WTC11 (cell line): ENCODE data around the gene SBF2. TPM values are rescaled to one million over a fixed set of nuclear protein-coding genes. Genes with fewer than 3 reads are reported as not detected.

Experiments
- ATAC-seq: fragments of 200-7000 bp; cut with Tn5 transposase; 2 replicates; pipeline ENCODE4 v1.10.0; 2021; ENCODE audit warnings: mild to moderate bottlenecking, moderate library complexity
- CTCF ChIA-PET: fragments of 300-600 bp; sonication (Branson Sonifier 250); formaldehyde crosslinking; loops from one replicate; lab custom pipeline; 2021; ENCODE audit warnings: antibody characterized with exemption; lab: Charles Lee
- POLR2A ChIA-PET: fragments of 350-600 bp; sonication (Branson Sonifier 250); formaldehyde crosslinking; loops from one replicate; lab custom pipeline; 2021; ENCODE audit warnings: antibody characterized with exemption; lab: Charles Lee
- DNase-seq: peaks from one replicate; pipeline ENCODE4 v3.0.0; 2021; ENCODE audit warnings: low spot score
- H3K27ac Mint-ChIP-seq: 2 replicates; pipeline ENCODE4 v1.8.0; 2021; ENCODE audit warnings: mixed read lengths
- H3K27me3 Mint-ChIP-seq: 2 replicates; pipeline ENCODE4 v1.8.0; 2021; ENCODE audit warnings: low read depth, mild to moderate bottlenecking, moderate library complexity, mixed read lengths
- H3K36me3 Mint-ChIP-seq: 2 replicates; pipeline ENCODE4 v1.8.0; 2021; ENCODE audit warnings: mixed read lengths
- H3K4me1 Mint-ChIP-seq: 2 replicates; pipeline ENCODE4 v1.8.0; 2022; ENCODE audit warnings: mixed read lengths
- H3K4me3 Mint-ChIP-seq: 2 replicates; pipeline ENCODE4 v1.8.0; 2021; ENCODE audit warnings: mild to moderate bottlenecking, moderate library complexity, mixed read lengths
- H3K9me3 Mint-ChIP-seq: 2 replicates; pipeline ENCODE4 v1.8.0; 2021; ENCODE audit warnings: mixed read lengths
- AFF4 ChIP-seq: sonication (generic); formaldehyde crosslinking; IDR thresholded peaks from 2 replicates; pipeline ENCODE4 v1.8.1; 2023; ENCODE audit warnings: mild to moderate bottlenecking, missing genetic modification reagents, borderline replicate concordance
- ARID4B ChIP-seq: sonication (generic); formaldehyde crosslinking; IDR thresholded peaks from 2 replicates; pipeline ENCODE4 v1.8.0; 2023; ENCODE audit warnings: missing genetic modification reagents, mild to moderate bottlenecking, borderline replicate concordance
- CDX4 ChIP-seq: fragments of 250-450 bp; sonication (Bioruptor Pico); IDR thresholded peaks from 2 replicates; pipeline ENCODE4 v1.9.0; 2021; ENCODE audit warnings: moderate library complexity, mild to moderate bottlenecking, inconsistent platforms, borderline replicate concordance
- E2F5 ChIP-seq: sonication (generic); formaldehyde crosslinking; IDR thresholded peaks from 2 replicates; pipeline ENCODE4 v1.8.1; 2022; ENCODE audit warnings: mild to moderate bottlenecking, moderate library complexity, missing genetic modification reagents
- IRF2 ChIP-seq: sonication (generic); formaldehyde crosslinking; IDR thresholded peaks from 2 replicates; pipeline ENCODE4 v1.8.0; 2022; ENCODE audit warnings: low read depth, missing genetic modification reagents, borderline replicate concordance
- NFATC4 ChIP-seq: fragments of 250-450 bp; sonication (Bioruptor Pico); IDR thresholded peaks from 2 replicates; pipeline ENCODE4 v1.9.0; 2021; ENCODE audit warnings: mild to moderate bottlenecking
- NFE2L1 ChIP-seq: sonication (generic); formaldehyde crosslinking; IDR thresholded peaks from 2 replicates; pipeline ENCODE4 v1.8.1; 2023; ENCODE audit warnings: missing genetic modification reagents
- NR1H2 ChIP-seq: sonication (generic); formaldehyde crosslinking; IDR thresholded peaks from 2 replicates; pipeline ENCODE4 v1.9.0; 2021; ENCODE audit warnings: mild to moderate bottlenecking, moderate library complexity, missing genetic modification reagents
- NR3C1 ChIP-seq: sonication (generic); formaldehyde crosslinking; conservative IDR thresholded peaks from 2 replicates; pipeline ENCODE4 v1.8.1; 2023; ENCODE audit warnings: low read depth, mild to moderate bottlenecking, missing genetic modification reagents
- PRDM15 ChIP-seq: sonication (generic); formaldehyde crosslinking; IDR thresholded peaks from 2 replicates; pipeline ENCODE4 v1.8.0; 2022; ENCODE audit warnings: missing genetic modification reagents
- PRRX2 ChIP-seq: fragments of 250-450 bp; sonication (Bioruptor Pico); IDR thresholded peaks from 2 replicates; pipeline ENCODE4 v1.8.0; 2021; ENCODE audit warnings: mild to moderate bottlenecking
- SMAD3 ChIP-seq: sonication (generic); formaldehyde crosslinking; IDR thresholded peaks from 2 replicates; pipeline ENCODE4 v1.8.0; 2022; ENCODE audit warnings: missing genetic modification reagents, mild to moderate bottlenecking, borderline replicate concordance
- SMAD4 ChIP-seq: sonication (generic); formaldehyde crosslinking; IDR thresholded peaks from 2 replicates; pipeline ENCODE4 v1.8.0; 2022; ENCODE audit warnings: mild to moderate bottlenecking, missing genetic modification reagents
- TEAD1 ChIP-seq: sonication (generic); formaldehyde crosslinking; IDR thresholded peaks from 2 replicates; pipeline ENCODE4 v1.8.0; 2022; ENCODE audit warnings: mild to moderate bottlenecking, missing genetic modification reagents
- TEAD4 ChIP-seq: sonication (generic); formaldehyde crosslinking; IDR thresholded peaks from 2 replicates; pipeline ENCODE4 v1.8.0; 2022; ENCODE audit warnings: mild to moderate bottlenecking, missing genetic modification reagents
- ZNF263 ChIP-seq: sonication (generic); formaldehyde crosslinking; IDR thresholded peaks from 2 replicates; pipeline ENCODE4 v1.8.1; 2022; ENCODE audit warnings: low read depth, mild to moderate bottlenecking, moderate library complexity, missing genetic modification reagents
- ZNF317 ChIP-seq: sonication (generic); formaldehyde crosslinking; IDR thresholded peaks from 2 replicates; pipeline ENCODE4 v1.8.1; 2023; ENCODE audit warnings: low read depth, mild to moderate bottlenecking, moderate library complexity, missing genetic modification reagents, borderline replicate concordance
- ZNF396 ChIP-seq: fragments of 250-450 bp; sonication (Bioruptor Pico); IDR thresholded peaks from 2 replicates; pipeline ENCODE4 v1.8.0; 2021; ENCODE audit warnings: mild to moderate bottlenecking, moderate library complexity, borderline replicate concordance
- total RNA-seq: library from RNA; stranded (reverse); gene quantifications from 3 replicates; pipeline ENCODE4 v1.2.3, GENCODE V29; 2021

SBF2 gene
- total RNA-seq, 1 experiment from 2014 or later, result 47.6 TPM

- no peaks in the 10 kb centered on the region for H3K27me3 Mint-ChIP-seq
- H3K4me1 Mint-ChIP-seq, result peaks cover 29% of the 10 kb centered on the region
- ChIA-PET CTCF (interaction anchor here (0.6 to 2.1 kb wide), 12 partner anchors 9 to 796 kb away, joined by 3 to 12 read pairs (median 3); partner anchors contain the start of gene ADM), POLR2A (interaction anchor here (0.7 kb wide), 3 partner anchors 17 to 439 kb away, joined by 5 read pairs; no protein-coding TSS in a partner anchor)
- TF ChIP-seq E2F5 (CRISPR knock-in tag), result no peak
- no peak for TF ChIP-seq ZNF317
- TF ChIP-seq IRF2 (CRISPR knock-in tag), result no peak
- TF ChIP-seq NR1H2 (CRISPR knock-in tag), result no peak
- no peak for TF ChIP-seq CDX4 (CRISPR knock-in tag)
- no peak for TF ChIP-seq NR3C1 (CRISPR knock-in tag)
- no peak for TF ChIP-seq SMAD4 (CRISPR knock-in tag)
- TF ChIP-seq NFE2L1 (CRISPR knock-in tag), result no peak
- TF ChIP-seq AFF4 (CRISPR knock-in tag), result no peak
- TF ChIP-seq PRDM15 (CRISPR knock-in tag), result no peak
- TF ChIP-seq ZNF396, result no peak
- TF ChIP-seq ARID4B (CRISPR knock-in tag), result no peak
- TF ChIP-seq PRRX2 (CRISPR knock-in tag), result no peak
- no peak for TF ChIP-seq TEAD4 (CRISPR knock-in tag)
- no peak for TF ChIP-seq ZNF263 (CRISPR knock-in tag)
- no peak for TF ChIP-seq SMAD3 (CRISPR knock-in tag)
- no peak for TF ChIP-seq TEAD1 (CRISPR knock-in tag)
- TF ChIP-seq NFATC4, result no peak
- TF ChIP-seq, all 79 proteins: peak for 0
- Mint-ChIP-seq H3K9me3 (no peaks in the 10 kb centered on the region), H3K36me3 (no peaks in the 10 kb centered on the region), H3K4me3 (no peak overlapping the region), H3K27ac (peak overlapping the region; percentile 33)
- ATAC-seq (peak; percentile 74), DNase-seq (no peak)
Measured at GRCh38 chr11:9974375-9974774, 319.6 kb downstream of the SBF2 start.
